GM19463 (cell line): Measurements from ENCODE around the gene MGLL.
A peak's percentile ranks its signal among the peaks of the same experiment; 100 is the strongest.

ENCODE experiments used
- ATAC-seq: cut with Tn5 transposase; IDR thresholded peaks from one replicate; pipeline ENCODE4 v1.9.1; 2021; ENCODE audit warnings: mild to moderate bottlenecking, moderate library complexity; ENCODE audit not compliant: unreplicated experiment

MGLL gene

GRCh38 chr3:127777332-127777731 lies 45.0 kb downstream of the MGLL start:
- ATAC-seq, result no peak

- ATAC-seq, result no peak
Observed at GRCh38 chr3:127776347-127776746, 46.0 kb downstream of the MGLL start.

GRCh38 chr3:127775398-127776109 lies 46.8 kb downstream of the MGLL start:
- ATAC-seq, result peak; percentile 47

DNA sequence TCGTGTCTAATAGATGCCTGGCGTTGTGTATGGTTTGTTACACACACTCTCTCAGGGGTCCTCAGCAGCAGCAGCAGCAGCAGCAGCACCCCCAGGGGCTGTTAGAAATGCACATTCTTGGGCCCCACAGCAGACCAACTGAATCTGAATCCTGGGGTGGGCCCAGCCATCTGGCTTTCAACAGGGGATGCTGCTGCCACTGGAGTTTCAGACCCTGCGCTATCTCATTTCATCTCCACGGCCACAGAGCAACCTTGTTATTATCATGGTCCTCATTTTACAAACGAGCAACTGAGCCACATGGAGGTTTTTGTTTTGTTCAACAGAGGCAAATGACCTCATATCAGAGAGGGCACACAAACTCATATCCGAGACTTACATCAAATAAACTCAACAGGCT lies 47.7 kb downstream of the MGLL start:
- no peak for ATAC-seq

- no peak for ATAC-seq
Observed at GRCh38 chr3:127773752-127774395, 48.4 kb downstream of the MGLL start.

GRCh38 chr3:127772827-127773751 lies 49.2 kb downstream of the MGLL start:
- no peak for ATAC-seq

GRCh38 chr3:127772273-127772672 lies 50.0 kb downstream of the MGLL start:
- no peak for ATAC-seq

GRCh38 chr3:127771746-127772145 lies 50.6 kb downstream of the MGLL start:
- ATAC-seq, result no peak

DNA sequence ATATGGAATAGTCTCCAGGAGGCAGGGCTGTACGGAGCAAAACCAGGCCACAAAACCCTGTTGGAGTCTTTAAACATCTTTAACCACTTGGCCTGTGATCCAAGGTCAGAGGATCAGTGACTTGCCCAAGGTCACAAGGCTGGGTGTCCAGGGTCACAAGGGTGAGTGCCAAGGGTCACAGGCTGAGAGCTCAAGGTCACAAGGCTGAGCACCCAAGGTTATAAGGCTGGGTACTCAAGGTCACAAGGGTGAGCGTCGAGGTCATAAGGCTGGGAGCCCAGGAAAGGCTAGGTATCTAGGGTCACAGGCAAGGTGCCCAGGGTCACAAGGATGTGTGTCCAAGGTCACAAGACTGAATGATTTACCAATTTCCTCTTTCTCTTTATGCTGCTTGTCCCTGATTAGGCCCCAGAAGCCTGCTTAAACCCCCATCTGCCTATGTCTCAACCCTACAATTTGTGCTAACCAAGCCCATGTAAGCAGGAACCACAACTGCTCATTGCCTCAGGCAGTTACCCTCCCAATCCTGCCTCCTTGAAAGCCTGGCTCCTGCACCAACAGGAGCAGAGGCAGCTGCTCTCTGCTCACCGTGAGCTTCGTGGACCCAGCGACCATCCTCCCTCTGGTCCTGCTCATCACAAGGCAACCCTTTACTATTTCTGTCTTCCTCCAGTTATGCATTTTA lies 51.5 kb downstream of the MGLL start:
- ATAC-seq, result no peak

- ATAC-seq, result no peak
Observed at GRCh38 chr3:127769284-127770081, 52.8 kb downstream of the MGLL start.

DNA sequence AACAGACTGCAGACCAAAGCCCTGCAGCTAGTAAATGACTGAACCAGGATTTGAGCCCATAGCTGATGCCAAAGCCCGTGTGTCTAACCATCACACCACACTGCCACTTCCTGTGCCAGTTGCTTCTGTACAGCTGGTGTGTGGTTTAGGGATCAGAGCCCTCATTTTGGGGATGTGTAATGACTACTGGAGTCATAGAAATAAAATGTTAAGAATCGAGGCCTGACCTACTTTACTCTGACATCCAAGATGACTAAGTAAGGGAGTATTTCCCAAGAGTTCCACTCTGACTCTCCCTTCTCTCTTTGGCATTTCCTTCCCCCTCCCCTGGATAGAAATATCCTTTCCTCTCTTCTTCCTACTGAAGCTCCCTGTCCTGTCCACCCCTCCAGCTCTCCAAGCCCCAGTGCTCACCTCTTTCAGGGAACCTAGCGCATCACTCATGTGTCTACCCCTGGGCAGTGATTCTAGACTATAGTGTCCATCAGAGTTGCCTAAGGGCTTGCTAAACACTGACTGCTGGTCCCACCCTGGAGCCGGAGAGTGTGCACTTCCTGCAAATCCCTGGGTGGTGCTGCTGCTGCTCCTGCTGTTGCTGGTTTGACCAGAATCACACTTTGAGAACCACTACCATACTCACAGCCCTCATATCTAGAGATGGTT lies 53.8 kb downstream of the MGLL start:
- ATAC-seq, result no peak

GRCh38 chr3:127767126-127767525 lies 55.2 kb downstream of the MGLL start:
- no peak for ATAC-seq

DNA sequence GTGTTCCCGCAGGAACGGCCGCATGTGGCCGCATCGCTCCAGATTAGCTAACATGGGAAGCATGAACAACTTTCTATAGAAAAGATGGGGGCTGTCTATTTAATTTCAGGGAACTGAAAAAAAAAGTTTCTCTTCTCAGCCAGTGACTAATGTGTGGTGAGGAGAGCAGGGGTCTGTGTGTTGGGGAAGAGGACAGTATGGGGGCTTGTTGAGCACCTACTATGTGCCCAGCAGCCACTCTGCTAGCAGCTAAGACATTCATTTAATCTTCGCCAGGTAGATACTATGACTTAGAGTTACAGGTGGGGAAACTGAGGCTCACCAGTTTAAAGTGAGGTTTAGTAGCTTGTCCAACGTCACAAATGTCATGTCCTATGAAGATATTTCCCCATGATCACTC lies 56.6 kb downstream of the MGLL start:
- ATAC-seq, result no peak

- ATAC-seq, result no peak
Observed at GRCh38 chr3:127764841-127765362, 57.4 kb downstream of the MGLL start.

- no peak for ATAC-seq
Observed at GRCh38 chr3:127764301-127764700, 58.0 kb downstream of the MGLL start.

DNA sequence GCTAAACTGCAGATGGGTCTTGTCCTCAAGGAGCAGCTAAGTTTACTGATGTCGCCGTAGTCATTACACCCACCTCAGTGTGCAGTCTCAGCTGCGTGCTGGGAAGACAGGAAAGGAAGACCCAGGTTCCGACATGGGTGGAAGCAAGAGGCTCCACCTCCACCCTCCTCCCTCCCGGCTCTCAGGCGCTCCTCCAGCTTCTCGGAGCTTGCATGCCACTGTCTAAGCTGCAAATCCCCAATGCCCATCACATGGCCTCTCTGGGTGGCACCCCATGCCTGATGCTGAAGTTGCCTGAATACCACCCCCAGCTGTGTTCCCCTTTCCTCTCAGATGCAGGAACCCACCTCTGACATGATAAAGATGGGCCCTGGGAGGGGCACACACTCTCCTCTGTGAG lies 58.5 kb downstream of the MGLL start:
- no peak for ATAC-seq

- no peak for ATAC-seq
Observed at GRCh38 chr3:127763337-127763736, 59.0 kb downstream of the MGLL start.

DNA sequence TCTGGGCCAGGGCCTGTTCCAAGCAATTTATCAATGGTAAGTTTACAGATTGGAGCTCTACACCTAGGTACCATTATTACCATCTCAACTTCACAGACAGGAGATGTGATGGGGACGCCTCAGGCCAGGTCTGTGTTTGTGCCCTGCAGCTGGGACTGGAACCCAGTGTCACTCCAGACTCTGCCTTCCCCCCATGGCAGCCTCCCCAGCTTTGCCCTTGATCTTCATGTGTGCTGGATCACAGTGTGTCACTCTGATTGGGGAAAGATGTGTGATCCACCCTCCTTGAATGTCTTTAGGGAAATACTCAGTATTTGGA lies 59.6 kb downstream of the MGLL start:
- no peak for ATAC-seq

DNA sequence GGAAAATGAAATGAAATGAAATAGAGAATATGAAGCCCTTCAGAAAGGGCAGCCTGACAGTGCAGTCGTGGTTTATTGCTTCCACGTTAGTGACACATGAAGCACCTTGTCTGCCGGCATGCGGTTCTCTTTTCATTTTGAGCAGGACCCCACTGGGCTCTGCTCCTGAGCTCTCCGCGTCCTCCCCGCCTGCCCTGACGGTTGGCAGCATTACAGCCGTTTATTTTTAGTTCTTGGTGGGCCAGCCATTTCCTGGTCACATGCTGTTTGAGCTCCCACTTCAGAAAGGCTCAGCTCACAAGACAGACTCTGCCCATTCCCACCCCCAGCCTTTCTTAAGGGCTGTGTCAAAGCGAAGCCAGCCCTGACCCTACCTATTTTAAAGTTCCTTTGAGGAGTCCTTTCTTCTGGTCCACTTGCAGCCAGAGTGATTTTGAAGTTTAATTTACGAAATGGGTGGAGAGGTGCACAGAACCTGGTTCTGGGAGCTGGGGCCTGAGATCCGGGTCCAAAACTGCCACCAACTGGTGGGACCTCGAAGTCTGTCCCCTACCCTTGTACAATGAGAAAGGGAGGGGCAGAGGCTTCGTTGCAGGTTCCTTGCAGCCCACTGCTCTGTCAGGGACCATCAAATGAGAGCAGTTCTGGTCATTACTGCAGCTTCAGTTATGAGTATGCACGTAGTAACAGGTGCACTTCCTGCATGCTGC lies 60.1 kb downstream of the MGLL start:
- peak; percentile 54 for ATAC-seq
